ENCODE data around the gene PRSS23. TPM values are rescaled to one million over a fixed set of nuclear protein-coding genes. Genes with fewer than 3 reads are reported as not detected.
"Not testable (repeated sequence)": the region's sequence is repeated elsewhere in the genome, so short reads cannot be mapped to it uniquely, and the experiment has no call there.

PRSS23 gene
- total RNA-seq (2014; rRNA removed; shearing (Covaris generic)) = 474 and 507 TPM in 2 replicates

- peak; percentile 76 for DNase-seq (ENCODE audit: low read depth)
Measured at GRCh38 chr11:86800076-86800959, at the start of gene PRSS23. Gene PRSS23, plus strand, starts transcription at chr11:86800542. Its CDS starts 7,102 bp downstream, at chr11:86807644.

- no peak for DNase-seq (ENCODE audit: low read depth)
Measured at GRCh38 chr11:86753459-86753858, 46.9 kb upstream of the PRSS23 start.

- DNase-seq (ENCODE audit: low read depth) = no peak
Measured at GRCh38 chr11:86755146-86755545, 45.2 kb upstream of the PRSS23 start.

- no peak for DNase-seq (ENCODE audit: low read depth)
Measured at GRCh38 chr11:86758171-86758570, 42.2 kb upstream of the PRSS23 start.

- peak; percentile 47 for DNase-seq (ENCODE audit: low read depth)
Measured at GRCh38 chr11:86760577-86760976, 39.8 kb upstream of the PRSS23 start.

GRCh38 chr11:86761978-86762377 lies 38.4 kb upstream of the PRSS23 start:
- peak; percentile 73 for DNase-seq (ENCODE audit: low read depth)

- no peak for DNase-seq (ENCODE audit: low read depth)
Measured at GRCh38 chr11:86765203-86765602, 35.1 kb upstream of the PRSS23 start.

- DNase-seq (ENCODE audit: low read depth) = no peak
Measured at GRCh38 chr11:86765878-86766277, 34.5 kb upstream of the PRSS23 start.

- DNase-seq (ENCODE audit: low read depth) = no peak
Measured at GRCh38 chr11:86769219-86769618, 31.1 kb upstream of the PRSS23 start.

- not testable (repeated sequence) for DNase-seq (ENCODE audit: low read depth)
Measured at GRCh38 chr11:86770473-86771027, 29.8 kb upstream of the PRSS23 start.

- no peak for DNase-seq (ENCODE audit: low read depth)
Measured at GRCh38 chr11:86772999-86773398, 27.3 kb upstream of the PRSS23 start.

- DNase-seq (ENCODE audit: low read depth) = peak; percentile 47
Measured at GRCh38 chr11:86773513-86774252, 26.7 kb upstream of the PRSS23 start.

GRCh38 chr11:86774417-86774816 lies 25.9 kb upstream of the PRSS23 start:
- no peak for DNase-seq (ENCODE audit: low read depth)

- DNase-seq (ENCODE audit: low read depth) = peak; percentile 23
Measured at GRCh38 chr11:86775361-86775760, 25.0 kb upstream of the PRSS23 start.

GRCh38 chr11:86781546-86781945 lies 18.8 kb upstream of the PRSS23 start:
- no peak for DNase-seq (ENCODE audit: low read depth)

- no peak for DNase-seq (ENCODE audit: low read depth)
Measured at GRCh38 chr11:86782742-86783141, 17.6 kb upstream of the PRSS23 start.

- DNase-seq (ENCODE audit: low read depth) = no peak
Measured at GRCh38 chr11:86783661-86784060, 16.7 kb upstream of the PRSS23 start.

GRCh38 chr11:86784241-86784681 lies 16.1 kb upstream of the PRSS23 start:
- no peak for DNase-seq (ENCODE audit: low read depth)

- no peak for DNase-seq (ENCODE audit: low read depth)
Measured at GRCh38 chr11:86785576-86785975, 14.8 kb upstream of the PRSS23 start.

GRCh38 chr11:86787018-86787536 lies 13.3 kb upstream of the PRSS23 start:
- no peak for DNase-seq (ENCODE audit: low read depth)

GRCh38 chr11:86787656-86788055 lies 12.7 kb upstream of the PRSS23 start:
- no peak for DNase-seq (ENCODE audit: low read depth)

GRCh38 chr11:86790195-86790725 lies 10.1 kb upstream of the PRSS23 start:
- peak; percentile 57 for DNase-seq (ENCODE audit: low read depth)

All from M059J (cell line).